CD4-positive, alpha-beta T cell treated with Interleukin-1 beta for 1 hour (primary cell): Measurements from ENCODE around the gene HUNK.
"Not testable (repeated sequence)": the region's sequence is repeated elsewhere in the genome, so short reads cannot be mapped to it uniquely, and the experiment has no call there.

Experiments used
- DNase-seq, 2 donors: peaks; one replicate each; pipeline ENCODE4 v3.0.0-alpha.2; 2020 to 2022

The HUNK gene

DNA sequence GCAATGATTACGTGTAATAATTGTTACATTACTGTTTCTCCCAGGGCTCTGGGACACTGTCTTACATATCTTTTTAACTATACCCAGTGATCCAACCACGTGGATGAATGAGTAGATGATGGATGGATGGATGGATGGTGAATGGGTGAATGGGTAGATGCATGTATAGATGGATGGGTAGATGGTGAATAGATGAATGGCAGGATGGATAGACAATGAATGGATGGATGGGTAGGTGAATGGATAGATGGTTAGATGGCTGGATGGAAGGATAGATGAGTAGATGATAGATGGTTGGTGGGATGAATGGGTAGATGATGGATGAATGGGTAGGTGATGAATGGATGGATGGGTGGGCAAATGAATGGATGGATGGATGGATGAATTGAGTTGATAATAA is 135.9 kb downstream of the HUNK start:
- no peak for DNase-seq

DNA sequence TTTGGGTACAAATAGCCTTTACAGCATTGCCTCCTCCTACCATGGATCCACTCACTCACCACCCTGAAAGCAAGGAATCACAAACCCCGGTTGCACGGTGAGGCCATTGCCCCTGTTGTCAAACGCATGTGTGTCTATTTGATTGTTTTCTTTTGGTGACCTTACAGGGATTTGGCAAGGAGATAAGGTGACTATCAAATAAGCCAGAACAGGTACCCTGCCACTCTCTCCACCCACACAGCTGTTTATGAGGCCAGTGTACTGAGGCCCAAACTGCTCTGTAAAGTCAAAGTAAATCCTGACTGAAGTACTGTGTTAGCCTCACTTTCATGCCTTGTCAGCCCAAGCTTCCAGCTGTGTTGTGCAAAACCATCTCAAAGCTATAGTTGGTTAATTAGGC is 136.4 kb downstream of the HUNK start:
- DNase-seq = no peak

DNA sequence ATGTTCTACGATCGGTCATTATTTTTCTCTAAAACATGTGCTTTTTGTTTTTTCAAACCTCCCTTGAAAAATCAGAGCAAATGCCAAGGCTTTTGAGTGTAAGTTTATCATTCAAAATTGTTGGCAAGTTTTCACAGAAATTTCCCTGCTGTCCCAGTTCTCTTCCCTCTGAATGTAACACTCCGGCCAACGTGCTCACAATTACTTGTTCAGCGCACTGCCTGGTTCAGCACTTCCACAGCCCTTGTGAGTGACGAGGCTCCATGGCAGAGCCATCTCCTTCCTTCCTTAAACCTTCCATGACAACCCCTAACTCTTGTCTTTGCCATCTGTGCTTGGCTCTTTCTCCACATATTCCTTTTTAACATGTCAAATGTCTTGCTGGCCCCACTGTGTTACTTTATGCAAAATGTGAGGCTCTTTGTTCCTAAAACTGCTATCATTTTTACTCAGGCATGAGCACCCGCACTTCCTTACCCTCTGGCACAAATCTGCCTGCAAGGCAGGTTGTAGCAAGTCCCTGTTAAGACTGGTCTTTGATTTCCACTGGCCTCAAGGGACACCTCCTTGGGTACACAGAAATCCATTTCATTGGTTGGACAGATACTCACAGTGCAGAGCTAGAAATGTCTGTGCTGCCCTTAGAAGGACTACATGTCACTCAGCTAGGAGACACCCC is 142.8 kb downstream of the HUNK start:
- no peak for DNase-seq

DNA sequence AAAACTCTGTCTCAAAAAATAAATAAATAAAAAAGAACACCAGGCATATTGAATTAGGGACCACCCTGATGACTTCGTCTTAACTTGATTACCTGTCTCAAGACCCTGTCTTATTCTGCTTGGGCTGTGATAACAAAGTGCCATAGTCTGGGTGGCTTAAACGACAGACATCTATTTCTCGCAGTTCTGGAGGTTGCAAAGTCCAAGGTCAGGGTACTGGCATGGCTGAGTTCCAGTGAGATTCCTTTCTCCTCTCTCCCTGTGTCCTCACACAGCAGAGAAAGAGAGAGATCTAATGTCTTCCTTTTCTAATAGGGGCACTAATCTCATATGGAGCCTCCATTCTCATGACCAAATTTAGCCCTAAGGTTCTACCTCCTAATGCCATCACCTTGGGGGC is 145.6 kb downstream of the HUNK start:
- DNase-seq = no peak

DNA sequence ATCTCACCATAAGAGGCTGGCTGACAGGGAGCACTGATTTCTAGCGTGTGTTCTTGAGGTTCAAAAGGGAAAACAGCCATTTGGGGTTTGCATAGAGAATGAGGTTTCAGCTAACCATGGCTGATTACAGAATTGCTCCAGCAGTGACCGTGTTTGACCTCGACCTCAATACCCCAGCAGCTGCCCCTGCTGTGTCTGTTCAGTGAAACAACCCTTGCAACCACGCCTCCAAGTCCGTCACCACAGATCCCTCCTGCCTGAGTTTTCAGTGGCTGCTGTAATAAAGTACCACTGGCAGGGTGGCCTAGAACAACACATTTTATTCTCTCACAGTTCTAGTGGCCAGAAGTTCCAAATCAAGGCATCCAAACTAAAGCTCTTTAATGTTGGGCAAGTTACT is 147.7 kb downstream of the HUNK start:
- DNase-seq = no peak

DNA sequence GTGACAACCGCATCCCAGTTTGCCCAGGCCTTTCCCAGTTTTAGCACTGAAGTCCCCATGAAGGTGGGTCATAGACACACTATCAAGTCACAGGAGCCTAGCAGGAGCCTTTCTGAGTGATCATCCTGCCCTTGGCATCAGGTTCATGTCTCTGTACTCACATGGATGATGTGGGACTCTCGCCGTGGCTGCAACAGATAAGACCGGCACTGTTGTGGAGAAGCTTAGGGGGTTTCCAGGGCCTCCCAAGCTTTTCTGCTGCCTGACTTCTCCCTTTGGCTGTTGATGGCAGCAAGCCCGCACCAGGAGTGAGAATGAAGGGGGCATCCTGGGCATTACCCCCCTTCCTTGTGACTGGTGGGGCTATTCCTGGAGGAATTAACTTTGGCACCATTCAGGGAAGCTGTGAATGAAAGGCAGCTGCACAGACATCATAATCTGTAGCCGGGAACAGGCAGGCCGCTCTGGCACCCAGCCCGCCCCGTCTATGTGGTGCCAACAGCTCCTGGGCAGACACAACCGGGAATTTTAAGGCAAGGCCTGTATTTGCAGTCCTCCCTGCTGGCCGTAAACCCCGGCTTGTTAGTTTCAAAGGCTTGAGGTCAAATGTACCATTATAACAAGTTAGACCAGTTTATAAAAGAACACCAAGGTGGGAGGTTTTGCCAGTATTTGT is 148.6 kb downstream of the HUNK start:
- DNase-seq = no peak

DNA sequence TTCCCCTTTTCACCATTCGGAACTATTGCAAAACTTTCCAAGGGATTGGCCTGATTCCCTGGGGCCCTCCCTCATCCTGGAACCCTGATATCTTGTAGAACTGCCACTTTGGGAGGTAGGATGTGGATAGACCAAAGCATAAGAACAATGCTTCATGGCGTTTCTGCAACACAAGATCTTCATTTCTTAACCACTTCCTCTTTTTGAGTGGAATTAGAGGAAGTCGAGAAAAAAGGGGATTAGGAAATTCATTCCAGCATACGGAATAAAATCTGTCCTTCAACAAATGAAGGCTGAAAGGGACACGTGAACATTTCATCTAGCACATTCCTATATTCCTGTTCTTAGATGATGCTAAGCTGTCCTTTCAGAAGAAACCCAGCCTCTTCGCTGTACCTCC is 149.3 kb downstream of the HUNK start:
- DNase-seq = no peak

DNA sequence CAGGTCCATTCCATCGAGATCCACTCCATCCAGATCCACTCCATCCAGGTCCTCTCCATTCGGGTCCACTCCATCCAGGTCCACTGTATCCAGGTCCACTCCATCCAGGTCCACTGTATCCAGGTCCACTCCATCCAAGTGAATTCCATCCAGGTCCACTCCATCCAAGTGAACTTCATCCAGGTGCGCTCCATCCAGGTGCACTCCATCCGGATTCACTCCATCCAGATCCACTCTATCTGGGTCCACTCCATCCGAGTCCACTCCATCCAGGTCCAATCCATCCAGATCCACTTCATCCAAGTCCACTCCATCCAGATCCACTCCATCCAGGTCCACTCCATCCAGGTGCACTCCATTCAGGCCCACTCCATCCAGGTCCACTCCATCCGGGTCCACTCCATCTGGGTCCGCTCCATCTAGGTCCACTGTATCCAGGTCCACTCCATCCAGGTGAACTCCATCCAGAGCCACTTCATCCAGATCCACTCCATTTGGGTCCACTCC is 157.4 kb downstream of the HUNK start:
- no peak for DNase-seq

DNA sequence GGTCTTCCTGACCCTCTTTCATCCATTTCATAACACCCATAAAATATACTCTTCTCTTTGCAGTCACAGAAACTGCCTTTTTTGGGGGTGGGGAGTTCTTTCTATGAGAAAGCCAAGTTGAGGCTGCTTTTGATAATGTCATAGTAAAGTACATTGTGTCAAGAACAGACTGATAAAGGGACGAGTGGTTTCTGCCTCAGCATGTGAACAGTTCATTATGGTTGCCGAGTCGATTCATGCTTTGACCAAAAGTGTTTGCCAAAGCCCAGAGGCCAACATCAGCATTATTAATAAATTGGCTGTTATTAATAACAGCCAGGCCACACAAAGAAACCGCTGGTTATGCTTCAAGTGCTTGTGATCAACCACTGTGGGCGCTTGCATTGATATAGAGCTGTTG is 162.0 kb downstream of the HUNK start:
- DNase-seq = no peak

DNA sequence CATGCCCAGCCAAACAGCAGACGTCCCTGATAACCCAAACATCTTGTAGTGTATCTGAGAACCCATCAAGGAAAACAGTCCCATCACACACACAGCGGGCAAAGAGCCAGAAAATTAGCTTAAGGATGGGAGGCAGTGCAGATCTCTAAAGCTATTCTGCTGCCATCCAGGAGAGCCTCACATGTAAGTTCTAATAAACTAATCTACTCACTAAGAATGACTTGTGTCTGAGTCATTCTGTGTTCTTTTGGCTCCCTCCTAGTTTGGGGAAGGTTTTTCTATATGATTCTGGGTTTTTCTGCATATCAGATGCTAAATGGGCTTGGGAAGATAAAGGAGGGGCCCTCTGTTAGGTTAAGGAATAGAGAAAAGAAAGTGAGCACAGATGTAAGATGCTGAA is 162.8 kb downstream of the HUNK start:
- no peak for DNase-seq

DNA sequence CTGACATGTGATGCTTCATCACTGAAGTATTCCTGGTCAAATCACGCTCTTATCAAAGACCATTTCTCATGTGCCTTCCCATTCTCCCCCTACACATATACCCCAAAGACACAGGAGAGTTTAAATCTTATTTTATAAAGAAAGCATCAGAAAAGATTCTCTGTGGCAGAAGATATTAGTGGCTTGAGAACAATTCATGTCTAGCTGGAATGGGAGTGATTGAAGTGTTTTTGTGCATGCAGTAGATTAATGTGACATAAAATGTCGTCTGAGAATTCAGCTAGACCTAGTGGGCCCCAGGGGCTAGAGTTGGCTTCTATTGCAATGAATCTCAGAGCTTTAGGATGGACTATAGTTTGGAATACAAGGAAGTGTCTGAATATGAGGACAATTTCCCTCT is 163.9 kb downstream of the HUNK start:
- no peak for DNase-seq

DNA sequence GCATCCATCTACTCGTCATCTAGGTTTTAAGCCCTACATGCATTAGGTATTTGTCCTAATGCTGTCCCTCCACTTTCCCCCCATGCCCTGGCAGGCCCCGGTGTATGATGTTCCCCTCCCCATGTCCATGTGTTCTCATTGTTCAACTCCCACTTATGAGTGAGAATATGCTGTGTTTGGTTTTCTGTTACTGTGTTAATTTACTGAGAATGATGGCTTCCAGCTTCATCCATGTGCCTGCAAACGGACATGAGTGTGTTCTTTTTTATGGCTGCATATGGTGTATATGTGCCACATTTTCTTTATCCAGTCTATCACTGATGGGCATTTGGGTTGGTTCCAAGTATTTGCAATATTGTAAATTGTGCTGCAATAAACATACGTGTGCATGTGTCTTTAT is 165.9 kb downstream of the HUNK start:
- not testable (repeated sequence) for DNase-seq

DNA sequence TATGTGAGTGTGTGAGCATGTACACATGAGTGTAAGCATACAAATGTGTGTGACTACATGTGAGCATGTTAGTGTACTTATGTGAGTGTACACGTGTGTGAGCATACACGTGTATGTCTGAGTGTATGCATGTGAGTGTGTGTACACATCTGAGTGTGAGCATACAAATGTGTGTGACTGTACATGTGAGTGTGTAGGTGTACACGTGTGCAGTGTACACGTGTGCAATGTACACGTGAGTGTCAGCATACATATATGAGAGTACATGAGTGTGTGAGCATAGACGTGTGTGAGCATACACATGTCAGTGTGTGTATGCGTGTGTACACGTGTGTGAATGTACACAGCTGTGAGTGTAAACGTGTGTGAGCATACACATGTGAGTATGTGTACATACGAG is 170.6 kb downstream of the HUNK start:
- DNase-seq = no peak

DNA sequence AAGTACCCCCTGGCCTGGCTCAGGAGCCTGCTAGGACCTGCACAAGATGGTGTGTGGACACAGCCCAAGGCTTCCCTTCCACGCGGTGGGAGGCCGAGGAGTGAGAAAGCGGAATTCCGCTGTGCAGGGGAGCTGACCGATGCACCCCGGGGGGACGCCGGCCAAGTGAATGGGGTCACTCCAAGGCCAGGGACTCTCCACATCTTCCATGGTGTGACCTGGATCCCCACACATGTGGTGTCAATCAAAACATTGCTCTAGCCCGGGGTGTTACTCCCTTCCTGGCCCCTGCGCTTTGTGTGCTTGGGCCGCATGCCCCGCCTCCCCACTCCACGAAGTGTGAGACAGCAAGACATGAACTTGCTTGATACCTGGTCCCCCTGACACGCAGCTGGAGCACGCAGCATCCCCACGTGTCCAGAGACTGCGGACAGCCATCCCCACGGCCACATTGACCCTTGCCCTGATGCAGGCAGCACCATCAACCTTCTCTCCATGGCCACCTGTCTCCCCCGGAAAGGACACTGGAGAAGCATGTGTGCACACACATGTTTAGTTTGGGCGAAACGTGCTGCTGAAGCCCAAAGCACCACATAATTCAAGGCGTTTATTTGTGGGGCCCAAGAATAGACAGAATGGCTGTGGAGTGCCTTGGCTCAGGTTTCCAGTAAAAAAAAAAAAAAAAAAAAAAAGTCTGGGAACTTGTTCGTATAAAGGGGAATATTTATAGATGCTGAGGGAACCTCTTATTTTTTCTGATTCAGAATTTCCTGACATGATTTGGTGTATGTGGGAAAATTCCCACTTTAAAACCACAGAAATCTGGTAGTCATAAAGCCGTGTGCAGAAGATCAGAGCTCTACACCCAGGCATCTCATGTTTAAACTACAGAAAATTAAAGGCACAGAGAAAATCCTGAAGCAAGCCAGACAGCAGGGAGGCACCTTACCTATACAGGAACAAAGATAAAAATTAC is 171.7 kb downstream of the HUNK start:
- DNase-seq = no peak

DNA sequence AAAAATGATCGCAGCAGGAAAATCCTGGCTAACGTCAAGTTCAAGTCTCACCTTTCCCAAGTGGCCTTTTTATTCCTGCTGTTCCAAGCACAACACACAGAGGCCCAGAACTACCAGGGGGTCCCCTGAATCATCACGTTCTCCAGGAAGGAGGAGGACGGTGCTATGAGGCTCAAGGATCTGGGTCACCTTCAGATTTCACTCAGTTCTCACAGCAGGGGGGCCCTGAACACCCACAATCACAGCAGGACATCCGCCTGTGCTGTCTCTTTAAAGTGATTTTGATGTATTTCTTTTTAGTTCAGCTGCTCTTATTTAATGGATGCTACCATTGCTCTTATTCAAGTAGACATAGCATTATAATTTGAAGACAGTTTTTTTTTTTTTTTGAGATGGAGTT is 173.4 kb downstream of the HUNK start:
- DNase-seq = no peak

DNA sequence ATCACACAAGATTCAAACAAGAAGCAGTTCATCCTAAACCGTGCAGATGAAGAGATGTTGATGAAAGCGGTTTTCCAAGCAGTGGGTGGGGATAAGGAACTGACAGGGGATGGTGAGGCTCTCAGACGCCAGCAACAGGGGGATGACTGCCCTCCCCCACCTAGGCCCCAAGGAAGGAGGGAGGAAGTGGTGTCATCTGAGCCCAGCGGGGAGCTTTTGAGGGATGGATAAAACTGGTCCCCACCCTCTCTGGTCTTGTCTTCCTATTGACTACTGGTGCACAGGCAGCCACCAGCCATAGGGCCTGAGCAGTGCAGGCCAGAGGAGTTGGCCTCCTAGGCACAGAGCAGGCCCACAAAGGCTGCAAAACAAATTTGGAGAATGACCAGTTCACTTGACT is 175.5 kb downstream of the HUNK start:
- DNase-seq = no peak
